Measurements from ENCODE around the gene MIS18A.
"Not testable (repeated sequence)": the region's sequence is repeated elsewhere in the genome, so short reads cannot be mapped to it uniquely, and the experiment has no call there.

MIS18A gene, protein sequence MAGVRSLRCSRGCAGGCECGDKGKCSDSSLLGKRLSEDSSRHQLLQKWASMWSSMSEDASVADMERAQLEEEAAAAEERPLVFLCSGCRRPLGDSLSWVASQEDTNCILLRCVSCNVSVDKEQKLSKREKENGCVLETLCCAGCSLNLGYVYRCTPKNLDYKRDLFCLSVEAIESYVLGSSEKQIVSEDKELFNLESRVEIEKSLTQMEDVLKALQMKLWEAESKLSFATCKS

DNA sequence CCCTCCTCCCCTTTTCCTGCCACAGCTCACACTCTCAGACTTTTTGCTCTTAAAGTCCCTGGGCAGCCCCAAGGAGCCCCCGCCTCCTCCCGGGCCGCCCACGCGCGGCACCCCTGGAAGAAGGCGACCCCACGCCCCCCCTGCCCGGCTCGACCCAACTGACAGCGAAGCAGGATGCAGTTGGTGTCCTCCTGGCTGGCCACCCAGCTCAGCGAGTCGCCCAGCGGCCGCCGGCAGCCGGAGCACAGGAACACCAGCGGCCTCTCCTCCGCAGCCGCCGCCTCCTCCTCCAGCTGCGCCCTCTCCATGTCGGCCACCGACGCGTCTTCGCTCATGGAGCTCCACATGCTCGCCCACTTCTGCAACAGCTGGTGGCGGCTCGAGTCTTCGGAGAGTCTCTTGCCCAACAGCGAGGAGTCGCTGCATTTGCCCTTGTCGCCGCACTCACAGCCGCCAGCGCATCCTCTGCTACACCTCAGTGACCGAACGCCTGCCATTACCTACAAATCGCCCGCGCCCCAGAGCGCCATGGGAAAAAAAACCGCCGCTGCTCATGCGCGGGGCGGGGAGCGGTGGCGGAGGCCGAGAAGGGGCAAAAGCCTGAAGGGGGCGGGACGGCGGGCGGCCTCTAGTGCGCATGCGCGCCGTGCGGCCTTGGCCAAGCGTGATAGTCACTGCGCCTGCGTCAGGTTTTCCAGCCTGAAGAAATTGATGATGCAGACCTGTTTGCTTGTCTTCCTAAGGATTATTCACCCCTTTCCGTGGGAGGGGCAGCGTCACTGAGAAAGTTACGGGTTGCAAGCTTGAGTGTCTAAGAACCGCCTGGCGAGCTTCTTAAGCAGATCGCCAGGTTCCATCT lies at the start of gene MIS18A:
TSS of gene MIS18A (minus strand) at position 532 of the 859 bp plus-strand sequence. CDS start at position 497, 35 bp downstream.
- peak; percentile 90 to 97 for DNase-seq (ENCODE audit: extremely low read depth in 1 of 2, low read depth in 1 of 2)

DNA sequence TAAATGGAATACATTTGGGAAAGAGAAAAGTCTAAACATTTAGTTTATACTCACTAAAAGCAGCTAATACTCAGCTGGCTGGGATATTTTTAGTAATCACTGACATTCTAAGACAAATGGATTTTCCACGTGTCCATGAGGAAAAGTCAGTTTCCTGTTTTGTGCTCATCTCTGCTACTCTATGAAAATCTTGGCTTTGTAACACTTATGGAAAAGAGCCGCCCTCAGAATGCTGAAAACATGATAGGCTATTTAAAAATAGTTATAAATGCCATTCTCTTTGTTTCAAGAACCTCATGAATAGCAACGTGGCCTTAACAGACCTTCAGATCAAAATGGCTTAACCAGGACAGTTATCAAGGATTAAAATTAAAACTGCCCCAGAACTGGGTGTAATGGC lies 49.7 kb upstream of the MIS18A start:
- no peak for DNase-seq (ENCODE audit: extremely low read depth in 1 of 2, low read depth in 1 of 2)

DNA sequence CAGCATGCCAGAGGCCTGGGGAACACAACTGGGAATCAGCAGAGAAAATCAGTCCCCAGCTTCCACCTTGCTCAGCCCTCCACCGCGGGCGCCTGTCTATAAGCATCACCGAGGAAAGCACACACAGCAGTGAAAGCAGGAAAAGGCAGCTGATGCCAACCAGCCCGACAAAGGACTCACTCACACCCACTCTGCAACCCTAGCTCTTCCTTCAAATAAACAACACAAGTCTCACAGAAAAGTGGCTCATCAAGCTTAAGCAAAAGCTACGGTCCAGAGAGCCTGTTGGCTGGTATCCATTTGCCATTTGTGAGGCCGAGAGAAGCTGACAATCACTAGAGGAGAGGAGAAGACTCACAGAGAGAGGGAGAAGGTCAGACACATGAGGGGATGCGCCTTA lies 46.9 kb upstream of the MIS18A start:
- no peak for DNase-seq (ENCODE audit: extremely low read depth in 1 of 2, low read depth in 1 of 2)

DNA sequence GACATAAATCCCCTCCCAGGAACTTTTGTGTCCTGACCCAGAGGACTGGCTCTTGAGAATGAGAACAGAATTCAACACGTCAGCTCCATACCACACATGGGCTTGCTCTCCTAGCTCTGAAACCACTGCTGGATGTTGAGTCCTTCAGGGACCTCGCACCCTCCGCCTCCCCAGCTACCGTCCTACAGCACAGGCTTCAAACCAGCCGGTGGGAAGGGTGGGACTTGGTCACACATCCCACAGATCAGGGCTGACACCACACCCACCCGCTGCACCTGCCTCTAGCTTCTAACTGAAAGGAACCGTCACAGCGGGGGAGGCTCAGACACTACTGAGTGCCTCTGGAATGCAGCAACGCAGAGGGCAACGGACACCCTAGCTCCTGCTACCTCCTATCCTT lies 43.8 kb upstream of the MIS18A start:
- DNase-seq (ENCODE audit: extremely low read depth in 1 of 2, low read depth in 1 of 2), result no peak

DNA sequence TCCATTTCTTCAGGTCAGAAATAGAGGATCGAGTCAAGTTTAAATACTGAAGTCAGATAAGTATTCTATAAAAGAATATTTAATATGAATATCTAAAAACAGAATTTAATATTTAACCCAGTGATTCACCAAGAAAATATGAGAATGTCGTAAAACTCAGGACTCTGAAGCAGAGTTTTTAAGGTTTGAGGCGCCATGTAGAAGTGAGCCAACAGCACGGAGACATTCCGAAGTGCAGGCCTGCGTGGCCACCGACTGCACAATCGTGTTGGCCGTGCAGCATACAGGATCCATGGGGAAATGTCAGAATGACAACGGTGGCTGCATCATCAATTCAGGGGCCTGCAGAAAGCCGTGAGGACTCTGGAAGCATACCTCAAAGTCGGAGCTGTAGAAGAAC lies 43.3 kb upstream of the MIS18A start:
- no peak for DNase-seq (ENCODE audit: extremely low read depth in 1 of 2, low read depth in 1 of 2)

DNA sequence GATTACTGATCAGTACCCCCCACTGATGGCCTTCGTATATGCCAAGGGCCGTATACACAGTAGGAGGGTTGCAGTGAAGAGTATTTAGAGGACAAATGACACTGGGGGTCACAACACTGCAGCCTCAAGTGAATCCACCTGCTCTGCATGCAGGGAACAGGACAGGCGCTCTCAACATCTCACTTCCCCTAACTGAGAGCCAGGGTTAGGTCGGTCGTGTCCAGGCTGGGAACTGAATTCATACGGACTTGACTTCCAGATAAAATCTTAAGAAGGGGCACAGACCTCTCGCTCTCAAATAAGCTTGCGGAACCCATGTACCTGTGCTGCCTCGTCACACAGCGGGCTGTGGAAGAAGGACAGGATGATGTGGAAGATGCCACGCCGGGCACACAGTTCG lies 42.6 kb upstream of the MIS18A start:
- no peak for DNase-seq (ENCODE audit: extremely low read depth in 1 of 2, low read depth in 1 of 2)

DNA sequence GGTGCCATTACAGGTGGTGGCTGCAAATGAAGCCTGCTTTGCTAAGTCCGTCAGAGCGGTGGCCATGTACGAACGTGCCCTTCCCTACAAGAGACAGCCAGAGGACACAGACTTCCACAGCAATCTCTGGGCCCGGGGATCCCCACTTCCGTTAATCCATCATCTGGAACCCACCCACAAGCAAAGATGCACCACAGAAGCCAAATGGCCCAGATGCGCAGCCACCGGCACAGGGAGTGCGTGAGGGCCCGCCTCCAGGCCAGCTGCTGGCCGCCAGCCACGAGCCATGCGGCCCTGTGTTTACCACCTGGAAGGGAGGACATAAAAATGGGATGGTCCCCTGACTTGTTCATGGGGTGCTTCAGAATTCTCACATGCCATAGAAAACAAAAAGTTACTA lies 41.9 kb upstream of the MIS18A start:
- no peak for DNase-seq (ENCODE audit: extremely low read depth in 1 of 2, low read depth in 1 of 2)

DNA sequence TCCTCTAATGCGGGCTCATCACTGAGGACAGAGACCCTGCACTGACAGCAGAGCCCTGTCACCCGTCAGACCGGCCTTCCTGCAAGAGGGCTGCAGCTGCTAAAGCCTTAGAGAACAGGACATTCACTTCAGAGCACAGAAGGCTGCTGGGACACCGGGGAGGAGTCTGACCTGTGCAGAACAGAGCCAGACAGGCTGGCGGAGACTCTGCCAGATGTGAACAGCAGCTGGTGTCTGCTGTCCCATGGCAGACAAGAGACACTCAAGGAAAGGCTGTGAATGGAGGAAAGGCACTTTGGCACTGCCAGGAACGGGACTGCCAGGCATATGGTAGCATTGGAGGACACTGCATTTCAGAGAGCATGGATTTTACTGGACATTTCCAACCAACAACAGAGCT lies 41.2 kb upstream of the MIS18A start:
- DNase-seq (ENCODE audit: extremely low read depth in 1 of 2, low read depth in 1 of 2), result no peak

DNA sequence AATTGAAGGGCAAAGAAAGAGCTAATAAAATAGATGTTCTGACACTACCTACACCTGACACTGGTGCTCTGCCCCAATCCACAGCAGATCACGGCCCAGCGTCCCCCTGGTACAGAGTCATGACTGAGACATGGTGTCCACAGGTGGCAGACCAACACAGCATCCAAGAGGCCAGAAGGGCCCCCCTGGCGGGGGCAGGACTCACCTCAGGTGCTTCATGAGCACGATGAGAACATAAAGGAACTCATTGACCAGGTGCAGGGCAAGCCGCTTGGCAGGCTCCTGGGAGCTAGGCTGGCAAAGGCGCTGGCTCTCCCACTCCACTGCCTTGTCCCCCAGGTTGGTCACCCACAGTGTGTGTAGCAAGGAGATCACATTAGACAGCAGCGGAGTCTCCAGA lies 40.2 kb upstream of the MIS18A start:
- no peak for DNase-seq (ENCODE audit: extremely low read depth in 1 of 2, low read depth in 1 of 2)

DNA sequence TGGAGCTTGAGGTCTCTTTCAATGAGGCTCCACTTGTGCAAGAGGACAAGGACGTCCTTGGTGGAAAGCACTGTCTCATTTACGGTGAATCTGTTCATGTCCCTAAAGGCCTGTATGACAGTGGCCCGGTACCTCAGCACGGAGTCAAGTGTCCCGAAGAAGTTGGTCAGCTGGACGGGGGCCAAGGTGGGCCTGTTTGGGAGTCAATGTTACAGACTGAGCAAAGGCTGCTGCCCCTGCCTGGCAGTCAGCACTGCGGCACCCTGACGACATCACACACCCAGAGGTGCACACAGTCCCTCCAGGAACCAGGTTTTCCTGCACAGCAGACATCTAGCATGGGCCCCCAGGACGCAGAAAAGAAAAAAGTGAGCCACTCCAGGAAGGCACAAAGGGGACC lies 38.9 kb upstream of the MIS18A start:
- DNase-seq (ENCODE audit: extremely low read depth in 1 of 2, low read depth in 1 of 2), result no peak

DNA sequence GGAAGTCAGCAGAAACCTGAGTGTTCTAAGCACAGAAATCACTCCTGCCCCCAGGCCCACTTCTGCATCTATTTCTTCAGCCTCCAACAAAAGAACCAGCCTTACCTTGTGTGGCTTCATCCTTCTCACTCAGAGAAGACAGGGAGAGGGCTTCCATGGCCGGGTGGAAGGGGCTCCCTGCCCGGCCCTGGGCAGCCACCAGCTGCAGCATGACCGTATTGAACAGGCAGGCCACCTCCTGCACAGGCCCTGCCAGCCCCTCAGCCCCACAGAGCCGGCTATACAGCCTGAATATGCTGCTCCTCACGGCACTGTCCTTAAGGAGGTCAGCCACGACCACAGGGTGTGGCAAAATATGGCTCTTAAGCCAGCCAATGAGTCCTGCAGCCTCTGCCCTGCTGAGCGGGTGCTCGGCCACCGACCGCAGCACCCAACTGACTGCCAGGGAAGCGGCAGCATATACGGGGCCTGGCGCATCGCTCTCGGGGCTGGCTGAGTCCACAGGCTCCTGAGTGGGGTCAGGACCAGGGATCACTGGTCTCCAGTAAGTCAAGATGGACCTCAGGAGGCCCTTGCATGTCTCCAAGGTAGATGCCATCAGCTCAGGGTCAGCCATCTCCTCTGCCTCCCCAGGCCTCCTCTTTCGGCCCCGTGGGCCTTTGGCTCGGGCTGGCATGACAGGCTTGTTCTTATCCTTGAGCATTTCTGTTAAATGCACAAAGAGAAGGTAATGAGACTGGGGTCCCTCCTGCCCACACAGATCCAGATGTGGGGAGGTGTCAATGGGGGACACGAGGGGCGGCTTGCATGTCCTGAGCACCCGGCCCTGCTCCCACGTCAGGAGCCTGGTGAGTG lies 37.7 kb upstream of the MIS18A start:
- no peak for DNase-seq (ENCODE audit: extremely low read depth in 1 of 2, low read depth in 1 of 2)

DNA sequence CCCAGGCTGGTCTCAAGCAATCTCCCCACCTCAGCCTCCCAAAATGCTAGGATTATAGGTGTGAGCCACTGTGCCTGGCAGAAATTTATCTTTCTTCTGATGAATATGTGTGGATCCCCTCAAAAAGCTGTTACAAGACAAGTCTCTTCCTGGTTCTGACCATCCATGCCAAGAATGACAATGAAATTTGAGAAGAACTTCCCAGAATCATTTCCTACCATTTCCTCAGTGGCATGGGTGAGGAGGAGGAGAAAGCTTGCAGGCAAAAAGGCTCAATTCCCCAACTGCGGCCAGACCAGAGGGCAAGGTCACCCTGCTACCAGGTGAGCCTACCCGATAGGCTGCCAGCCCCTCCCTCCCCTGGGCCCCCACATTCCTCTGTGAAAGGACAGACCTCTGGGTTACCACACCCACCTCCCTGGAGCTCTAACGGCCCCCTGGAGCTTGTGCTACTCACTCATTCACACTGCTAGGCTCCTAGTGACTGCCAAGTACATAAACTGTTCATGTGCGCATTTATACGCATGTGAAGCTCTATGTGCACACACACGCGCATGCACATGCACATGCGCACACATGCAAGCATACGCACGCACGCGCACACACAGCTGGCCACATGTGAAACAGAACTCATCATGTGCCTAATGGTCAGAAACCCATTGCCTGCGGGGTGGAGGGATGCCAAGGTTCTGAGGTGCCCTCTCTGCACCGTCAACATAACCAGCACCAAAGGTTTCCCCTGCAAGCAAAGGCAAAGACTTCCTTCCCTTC lies 36.8 kb upstream of the MIS18A start:
- DNase-seq (ENCODE audit: extremely low read depth in 1 of 2, low read depth in 1 of 2), result no peak

DNA sequence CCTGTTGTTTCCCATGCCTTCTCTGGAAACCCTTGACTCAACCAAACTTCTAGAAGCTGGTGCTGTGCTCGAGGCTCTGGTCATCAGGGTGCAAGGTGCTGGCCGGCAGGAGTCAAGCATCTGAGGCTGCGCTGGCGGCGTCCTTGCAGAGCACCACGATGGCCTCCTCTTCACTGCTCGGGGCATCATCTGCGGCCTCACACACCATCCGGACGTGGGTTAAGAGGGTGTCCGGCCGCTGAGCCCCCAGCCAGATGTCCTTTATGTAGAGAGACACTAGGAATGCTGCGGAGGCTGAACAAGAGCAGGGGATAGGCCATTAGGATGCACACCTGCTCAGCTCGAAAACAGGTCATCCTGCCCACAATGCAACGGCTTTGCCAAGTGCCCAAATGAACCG lies 36.0 kb upstream of the MIS18A start:
- DNase-seq (ENCODE audit: extremely low read depth in 1 of 2, low read depth in 1 of 2), result no peak

DNA sequence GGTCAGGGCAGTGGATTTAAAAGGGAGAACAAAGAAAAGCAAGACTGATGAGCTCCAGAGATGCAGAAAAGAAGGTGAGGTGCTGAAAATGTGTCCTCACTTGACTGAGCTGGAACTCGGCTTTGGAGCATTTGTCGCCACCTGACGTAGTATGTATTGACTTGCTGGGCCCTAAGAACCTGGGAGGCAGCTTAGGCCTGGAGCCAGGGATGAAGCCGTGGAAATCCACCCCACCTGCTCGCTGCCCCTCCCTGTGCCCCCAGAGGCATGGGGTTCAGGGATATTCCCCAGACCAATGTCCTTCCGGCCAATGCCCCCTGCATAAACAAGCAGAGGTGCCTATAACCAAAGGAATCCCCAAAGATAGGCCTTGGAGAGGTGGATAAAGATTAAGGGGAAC lies 34.1 kb upstream of the MIS18A start:
- no peak for DNase-seq (ENCODE audit: extremely low read depth in 1 of 2, low read depth in 1 of 2)

DNA sequence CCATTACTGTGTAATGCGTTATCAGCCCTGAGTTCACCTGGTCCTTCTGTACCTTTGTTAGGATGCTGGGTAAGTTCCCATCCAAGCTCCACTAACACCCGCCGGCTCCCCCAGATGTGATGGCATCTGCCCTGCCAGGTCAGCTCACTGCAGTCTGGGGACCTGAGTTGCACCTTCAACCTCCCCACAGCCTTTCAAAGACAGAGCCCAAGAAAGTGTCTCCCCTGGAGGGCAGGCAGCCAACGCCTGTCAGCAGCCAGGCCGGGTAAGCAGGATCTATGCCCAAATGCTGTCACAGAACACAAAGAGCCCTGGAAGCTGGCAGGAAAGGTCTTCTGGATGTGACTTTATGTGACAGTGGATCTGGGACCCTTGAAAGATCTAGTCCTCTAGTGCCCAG lies 33.5 kb upstream of the MIS18A start:
- DNase-seq (ENCODE audit: extremely low read depth in 1 of 2, low read depth in 1 of 2), result no peak

DNA sequence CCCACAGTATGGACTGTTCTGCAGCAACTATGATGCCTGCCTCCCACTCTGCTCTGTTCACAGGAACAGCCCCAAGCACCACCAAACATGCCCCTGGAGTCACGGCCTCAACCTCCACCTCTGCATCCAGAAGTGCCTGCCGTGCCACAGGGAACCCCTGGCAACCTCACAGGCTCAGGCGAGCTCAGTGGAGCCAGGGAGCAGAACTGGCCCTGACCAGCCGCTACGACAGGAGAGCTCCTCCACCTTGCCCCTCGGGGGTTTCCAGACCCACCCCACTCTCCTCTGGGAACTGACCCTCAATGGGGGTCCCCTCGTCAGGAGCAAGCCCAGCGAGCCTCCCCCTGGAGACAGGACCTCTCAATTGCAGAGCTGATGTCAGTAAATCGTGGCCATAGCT lies 32.8 kb upstream of the MIS18A start:
- DNase-seq (ENCODE audit: extremely low read depth in 1 of 2, low read depth in 1 of 2), result no peak

DNA sequence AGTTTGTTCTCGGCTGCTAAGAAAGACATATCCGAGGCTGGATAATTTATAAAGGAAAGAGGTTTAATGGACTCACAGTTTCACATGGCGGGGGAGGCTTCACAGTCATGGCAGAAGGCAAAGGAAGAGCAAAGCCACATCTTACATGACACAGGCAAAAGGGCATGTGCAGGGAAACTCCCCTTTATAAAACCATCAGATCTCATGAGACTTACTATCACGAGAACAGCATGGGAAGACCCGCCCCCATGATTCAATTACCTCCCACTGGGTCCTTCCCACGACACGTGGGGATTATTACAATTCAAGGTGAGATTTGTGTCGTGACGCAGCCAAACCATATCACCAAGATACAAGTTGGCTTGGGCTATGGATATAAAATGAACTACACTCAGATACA lies 32.1 kb upstream of the MIS18A start:
- not testable (repeated sequence) for DNase-seq (ENCODE audit: extremely low read depth in 1 of 2, low read depth in 1 of 2)

DNA sequence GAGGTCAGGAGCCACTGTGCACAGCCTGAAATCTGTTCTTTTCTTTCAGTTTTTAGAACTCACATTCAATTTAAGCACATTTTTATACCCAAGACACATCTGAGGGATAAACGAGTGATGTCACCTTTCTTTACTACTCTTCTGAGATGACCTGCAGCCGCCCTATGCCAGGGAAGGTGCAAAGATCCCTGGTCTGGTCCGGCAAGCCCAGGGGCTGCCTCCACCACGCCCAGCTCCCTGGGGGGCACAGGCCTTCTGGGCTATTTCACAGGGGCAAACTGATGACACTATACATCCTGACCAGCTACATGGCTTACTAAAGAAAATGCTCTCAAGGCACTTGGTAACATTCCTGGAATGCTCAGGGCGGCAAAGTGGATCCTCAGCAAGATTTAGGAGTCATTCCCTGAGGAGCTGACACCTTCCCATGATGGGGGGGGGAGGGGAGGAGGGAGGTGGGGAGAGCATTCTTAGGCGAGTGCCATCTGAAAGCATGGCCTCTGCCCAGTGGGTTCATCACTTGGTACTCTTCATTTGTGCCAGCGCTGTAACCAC lies 31.1 kb upstream of the MIS18A start:
- no peak for DNase-seq (ENCODE audit: extremely low read depth in 1 of 2, low read depth in 1 of 2)

DNA sequence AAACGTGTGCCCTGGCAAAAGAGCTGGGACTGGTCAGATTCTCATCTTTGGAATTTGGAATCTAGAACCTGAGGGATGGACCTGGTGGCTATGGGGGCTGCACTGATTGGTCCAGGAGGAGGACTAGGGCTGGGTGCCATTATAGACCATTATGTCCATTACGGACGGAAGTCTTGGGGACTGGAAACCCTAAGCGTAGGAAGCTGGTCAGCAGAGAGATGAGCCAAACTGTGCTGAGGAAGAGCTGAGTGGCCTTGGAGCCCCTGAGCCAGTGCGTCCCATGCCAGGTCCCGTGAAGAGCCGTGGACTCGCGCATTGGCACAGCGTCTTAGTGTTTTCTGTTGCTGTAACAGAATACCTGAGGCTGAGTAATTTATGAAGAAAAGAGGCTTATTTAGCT lies 29.8 kb upstream of the MIS18A start:
- DNase-seq (ENCODE audit: extremely low read depth in 1 of 2, low read depth in 1 of 2), result no peak

DNA sequence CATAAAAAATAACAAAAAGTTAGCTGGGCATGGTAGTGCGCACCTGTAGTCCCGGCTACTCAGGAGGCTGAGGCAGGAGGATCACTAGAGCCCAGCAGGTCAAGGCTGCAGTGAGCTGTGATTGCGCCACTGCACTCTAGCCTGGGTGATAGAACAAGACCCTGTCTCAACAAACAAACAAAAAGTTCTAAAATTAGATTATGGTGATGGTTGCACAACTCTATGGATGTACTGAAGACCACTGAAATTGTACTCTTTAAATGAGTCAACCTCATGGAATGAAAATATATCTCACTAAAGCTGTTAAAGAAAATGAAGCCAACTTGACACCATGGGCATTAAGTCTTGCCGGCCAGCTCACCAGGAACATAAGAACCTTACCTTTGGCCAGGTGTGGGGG lies 28.9 kb upstream of the MIS18A start:
- no peak for DNase-seq (ENCODE audit: extremely low read depth in 1 of 2, low read depth in 1 of 2)
